Colonic mucosa (tissue), 4 donors: ENCODE measurements around the gene SLC10A7. TPM values are rescaled to one million over a fixed set of nuclear protein-coding genes. Genes with fewer than 3 reads are reported as not detected.

Source experiments
- DNase-seq: peaks from one replicate; pipeline ENCODE4 v3.0.0-alpha.2; 2020
- H3K27ac ChIP-seq: fragments of 200-600 bp; one replicate; pipeline ENCODE4 v1.8.0; 2021
- H3K27me3 ChIP-seq: fragments of 200-600 bp; one replicate; pipeline ENCODE4 v1.8.0; 2021
- H3K36me3 ChIP-seq: fragments of 200-600 bp; one replicate; pipeline ENCODE4 v1.8.0; 2021
- H3K4me1 ChIP-seq: fragments of 200-600 bp; one replicate; pipeline ENCODE4 v1.8.0; 2021; ENCODE audit warnings: mild to moderate bottlenecking
- H3K4me3 ChIP-seq: fragments of 200-600 bp; one replicate; pipeline ENCODE4 v1.8.0; 2021
- H3K9ac ChIP-seq, 2 donors: one replicate each; pipeline ENCODE4 v1.7.0; 2013; ENCODE audit warnings: control low read depth in 2 of 2, low read depth in 2 of 2, low read length in 2 of 2
- H3K9me3 ChIP-seq: fragments of 200-600 bp; one replicate; pipeline ENCODE4 v1.8.0; 2021
- CTCF ChIP-seq: fragments of 200-600 bp; IDR thresholded peaks from one replicate; pipeline ENCODE4 v1.8.0; 2022; ENCODE audit warnings: antibody characterized with exemption, mild to moderate bottlenecking
- intact Hi-C: fragments of 100-400 bp; cut with DNase I; formaldehyde crosslinking; loops from one replicate; pipeline ENCODE4 v1.14.1; 2022
- total RNA-seq, 2 donors: library from RNA; stranded (reverse); fragmentation: NEBNext Ultra II Directional in 1 of 2; extraction: Animal tissue kit (Norgen Biotek cat#: 25700) in 1 of 2; gene quantifications; one replicate each; pipeline ENCODE4 v1.2.1, GENCODE V29; 2021
- donor health status: healthy.
- donor health status: DM: no; HTN: no; CAD: no.
- donor health status: DM: no; HTN: no; CAD: no.

The SLC10A7 gene
- total RNA-seq, 2 donors from 2014 or later: 17.4 to 19.2 TPM

- intact Hi-C loops: no loop called here
- no peak for DNase-seq
- no peaks in the 10 kb centered on the region for H3K4me1 ChIP-seq
- no peak overlapping the region for H3K4me3 ChIP-seq
- no peak for TF ChIP-seq CTCF
- H3K36me3 ChIP-seq: no peaks in the 10 kb centered on the region
- no peaks in the 10 kb centered on the region for H3K27me3 ChIP-seq
- no peak overlapping the region for H3K9ac ChIP-seq
- H3K9me3 ChIP-seq: no peaks in the 10 kb centered on the region
- no peak overlapping the region for H3K27ac ChIP-seq
Measured at GRCh38 chr4:146282657-146283056, 239.1 kb downstream of the SLC10A7 start.

DNA sequence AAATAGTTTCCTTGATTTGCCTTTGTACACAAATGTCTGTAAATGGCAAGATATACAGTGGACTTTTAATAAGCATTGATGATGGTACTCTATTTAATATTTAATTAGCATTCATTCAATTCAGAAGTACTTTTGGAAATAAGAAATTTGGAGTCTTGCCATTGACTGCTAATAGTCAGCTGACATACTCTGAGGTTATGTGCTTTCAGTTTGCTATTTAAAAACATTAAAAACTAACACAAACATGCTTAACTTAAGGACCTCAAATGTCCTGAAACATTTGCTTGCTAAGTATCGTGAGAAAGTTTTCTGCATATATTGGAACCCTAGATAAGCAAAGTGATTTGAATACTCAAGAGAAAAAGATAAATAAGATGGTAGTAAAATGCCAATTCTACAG is 242.8 kb downstream of the SLC10A7 start:
- Histone ChIP-seq H3K27me3 (no peaks in the 10 kb centered on the region), H3K27ac (no peak overlapping the region), H3K36me3 (no peaks in the 10 kb centered on the region), H3K9ac (no peak overlapping the region), H3K4me1 (no peaks in the 10 kb centered on the region), H3K9me3 (no peaks in the 10 kb centered on the region), H3K4me3 (no peak overlapping the region)
- no peak for TF ChIP-seq CTCF
- intact Hi-C loops: no loop called here
- no peak for DNase-seq

DNA sequence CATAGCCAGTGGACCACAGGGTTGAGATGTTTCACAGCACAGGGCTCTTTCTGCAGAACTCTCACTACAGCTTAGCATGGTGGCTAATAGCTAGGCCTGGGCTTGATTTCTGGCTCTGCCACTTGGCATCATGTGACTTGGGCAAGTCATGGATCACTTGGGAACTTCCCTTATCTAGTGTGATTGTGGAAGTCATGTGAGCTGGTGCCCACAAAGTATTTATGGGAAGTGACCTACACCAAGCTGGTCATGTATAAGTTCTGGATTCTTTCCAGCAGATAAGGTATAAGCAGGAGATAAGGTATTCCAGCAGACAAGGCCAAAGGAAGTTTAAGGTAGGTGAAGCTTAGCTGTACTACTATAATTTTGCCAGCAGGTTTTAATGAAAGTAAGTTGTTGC is 246.4 kb downstream of the SLC10A7 start:
- peak; percentile 20 for DNase-seq
- no peak overlapping the region for H3K4me3 ChIP-seq
- H3K9ac ChIP-seq: no peak overlapping the region
- H3K36me3 ChIP-seq: no peaks in the 10 kb centered on the region
- H3K27me3 ChIP-seq: no peaks in the 10 kb centered on the region
- no peak for TF ChIP-seq CTCF
- H3K27ac ChIP-seq: no peak overlapping the region
- H3K9me3 ChIP-seq: no peaks in the 10 kb centered on the region
- H3K4me1 ChIP-seq: no peaks in the 10 kb centered on the region
- intact Hi-C loops: no loop called here

- Histone ChIP-seq H3K9me3 (no peaks in the 10 kb centered on the region), H3K4me1 (no peaks in the 10 kb centered on the region), H3K36me3 (no peaks in the 10 kb centered on the region), H3K27me3 (no peaks in the 10 kb centered on the region), H3K4me3 (no peak overlapping the region), H3K27ac (no peak overlapping the region), H3K9ac (no peak overlapping the region)
- DNase-seq: no peak
- intact Hi-C loops: no loop called here
- TF ChIP-seq CTCF: no peak
Measured at GRCh38 chr4:146274774-146275173, 247.0 kb downstream of the SLC10A7 start.

GRCh38 chr4:146273204-146273901 is 248.4 kb downstream of the SLC10A7 start:
- Histone ChIP-seq H3K36me3 (no peaks in the 10 kb centered on the region), H3K9ac (no peak overlapping the region), H3K4me1 (no peaks in the 10 kb centered on the region), H3K9me3 (no peaks in the 10 kb centered on the region), H3K27ac (no peak overlapping the region), H3K27me3 (no peaks in the 10 kb centered on the region), H3K4me3 (no peak overlapping the region)
- no peak for DNase-seq
- intact Hi-C loops: no loop called here
- TF ChIP-seq CTCF: no peak
